ENCODE data around the gene ACTR1A. TPM values are rescaled to one million over a fixed set of nuclear protein-coding genes. Genes with fewer than 3 reads are reported as not detected.
A peak's percentile ranks its signal among the peaks of the same experiment; 100 is the strongest.

ACTR1A gene
- total RNA-seq, 1 experiment from 2014 or later: 82.1 TPM

- Histone ChIP-seq H4K91ac (ENCODE audit: insufficient read length, low read depth, low read length) (no peak overlapping the region), H4K5ac (ENCODE audit: insufficient read length, low read depth, low read length) (no peak overlapping the region), H2BK20ac (ENCODE audit: low read depth, low read length, poor library complexity, severe bottlenecking) (no peak overlapping the region), H2BK120ac (ENCODE audit: low read depth, low read length, poor library complexity, severe bottlenecking) (no peak overlapping the region), H3K56ac (ENCODE audit: insufficient read length, low read depth, low read length) (no peak overlapping the region), H4K8ac (replicated peaks; ENCODE audit: insufficient read length, low read depth, low read length) (no peak overlapping the region), H3K79me1 (ENCODE audit: insufficient read depth, low read depth, low read length, poor library complexity, severe bottlenecking) (peaks cover 13% of the 10 kb centered on the region), H2BK15ac (ENCODE audit: low read depth, low read length) (no peak overlapping the region), H3T11ph (ENCODE audit: low read length) (no peak overlapping the region), H3K23ac (ENCODE audit: insufficient read length, low read depth, low read length) (no peak overlapping the region), H3K4me1 (ENCODE audit: insufficient read depth, low read length) (no peaks in the 10 kb centered on the region), H4K20me1 (ENCODE audit: control insufficient read depth, insufficient read depth, insufficient read length) (no peaks in the 10 kb centered on the region), H2AFZ (ENCODE audit: low read length) (no peak overlapping the region), H3K23me2 (ENCODE audit: insufficient read length, low read depth, low read length, poor library complexity, severe bottlenecking) (no peaks in the 10 kb centered on the region), H2AK5ac (ENCODE audit: insufficient read length, low read length) (no peak overlapping the region), H3K27ac (ENCODE audit: insufficient read length, low read depth, low read length) (no peak overlapping the region), H3K27me3 (ENCODE audit: insufficient read depth, low read length) (no peaks in the 10 kb centered on the region), H3K18ac (ENCODE audit: insufficient read length, low read depth, low read length) (no peak overlapping the region), H3K4me2 (ENCODE audit: insufficient read depth, insufficient read length, low read length) (no peak overlapping the region), H2BK5ac (ENCODE audit: insufficient read length, low read length) (no peak overlapping the region), H2BK12ac (ENCODE audit: insufficient read length, low read depth, low read length) (no peak overlapping the region), H3K14ac (ENCODE audit: insufficient read depth, low read length) (no peak overlapping the region), H3K9me3 (ENCODE audit: control insufficient read depth, low read depth, low read length) (no peaks in the 10 kb centered on the region), H3K79me2 (ENCODE audit: insufficient read depth, low read length) (peaks cover 5% of the 10 kb centered on the region; the same call in 1 of the 2 replicates), H3K4ac (ENCODE audit: low read depth, low read length) (no peak overlapping the region), H3K9ac (ENCODE audit: extremely low read depth, insufficient read length, low read length) (no peak overlapping the region)
- Mint-ChIP-seq H3K27me3 (ENCODE audit: low read depth) (no peaks in the 10 kb centered on the region), H3K4me1 (no peaks in the 10 kb centered on the region; a peak in 1 of 4 replicates), H3K9me3 (no peaks in the 10 kb centered on the region), H3K36me3 (ENCODE audit: insufficient read depth in 1 of 3, low read depth in 3 of 3) (peaks cover 10 to 31% (median 28%) of the 10 kb centered on the region in 3 experiments; a peak in 6 of 7 replicates), H3K4me3 (peak overlapping the region in 1 of 2 experiments; percentile 54; a peak in 1 of 5 replicates), H3K27ac (peak overlapping the region in 2 of 3 experiments; percentile 77 to 96; a peak in 4 of 7 replicates)
- no CpG with 5 or more reads among the region's 7 CpGs for WGBS (ENCODE audit: extremely low coverage, insufficient read length, low lambda C conversion rate)
- TF ChIP-seq CTCF (conservative IDR thresholded peaks at IDR 0.05): no peak
- no peak for DNase-seq
Observed at GRCh38 chr10:102492344-102492939, 10.1 kb downstream of the ACTR1A start.

Data from H9 (cell line).